ENCODE measurements around the gene LPAR1.

DNA sequence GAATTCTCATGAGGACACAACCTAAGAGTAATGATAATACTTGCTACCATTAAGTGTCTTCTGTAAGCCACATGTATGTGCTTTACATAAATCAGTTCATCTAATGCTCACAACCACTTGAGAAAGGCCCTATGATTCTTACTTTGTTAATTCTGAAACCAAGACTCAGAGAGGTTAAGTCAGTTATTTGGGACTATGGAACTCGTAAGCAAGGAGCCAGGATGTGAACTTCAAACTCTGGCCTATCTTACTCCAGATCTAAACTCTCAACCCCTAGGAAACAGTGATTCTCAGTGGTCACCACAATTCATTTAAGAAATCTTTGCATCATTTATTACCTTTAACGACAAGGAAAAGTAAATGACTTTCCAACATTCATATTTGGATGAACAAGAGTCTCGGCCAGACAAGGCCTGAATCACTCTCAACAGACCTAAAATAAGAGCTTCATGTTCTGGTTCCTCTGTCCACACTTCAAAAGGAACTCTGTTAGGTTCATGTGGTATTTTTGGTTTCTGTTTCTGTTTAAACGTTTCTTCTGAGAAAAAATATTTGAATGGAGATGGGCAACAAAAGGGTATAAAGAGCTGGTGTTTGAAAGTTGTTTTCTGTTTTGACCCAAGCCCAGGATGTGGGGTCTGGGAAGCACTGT is 104.8 kb downstream of the LPAR1 start:
- no peak for TF ChIP-seq POLR2A (IDR thresholded peaks at IDR 0.05)
- TF ChIP-seq, protein P1, sequence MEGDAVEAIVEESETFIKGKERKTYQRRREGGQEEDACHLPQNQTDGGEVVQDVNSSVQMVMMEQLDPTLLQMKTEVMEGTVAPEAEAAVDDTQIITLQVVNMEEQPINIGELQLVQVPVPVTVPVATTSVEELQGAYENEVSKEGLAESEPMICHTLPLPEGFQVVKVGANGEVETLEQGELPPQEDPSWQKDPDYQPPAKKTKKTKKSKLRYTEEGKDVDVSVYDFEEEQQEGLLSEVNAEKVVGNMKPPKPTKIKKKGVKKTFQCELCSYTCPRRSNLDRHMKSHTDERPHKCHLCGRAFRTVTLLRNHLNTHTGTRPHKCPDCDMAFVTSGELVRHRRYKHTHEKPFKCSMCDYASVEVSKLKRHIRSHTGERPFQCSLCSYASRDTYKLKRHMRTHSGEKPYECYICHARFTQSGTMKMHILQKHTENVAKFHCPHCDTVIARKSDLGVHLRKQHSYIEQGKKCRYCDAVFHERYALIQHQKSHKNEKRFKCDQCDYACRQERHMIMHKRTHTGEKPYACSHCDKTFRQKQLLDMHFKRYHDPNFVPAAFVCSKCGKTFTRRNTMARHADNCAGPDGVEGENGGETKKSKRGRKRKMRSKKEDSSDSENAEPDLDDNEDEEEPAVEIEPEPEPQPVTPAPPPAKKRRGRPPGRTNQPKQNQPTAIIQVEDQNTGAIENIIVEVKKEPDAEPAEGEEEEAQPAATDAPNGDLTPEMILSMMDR (IDR thresholded peaks at IDR 0.05), result no peak

All from adrenal gland (tissue), 5 donors.